ENCODE data around the gene NPAS1. TPM values are rescaled to one million over a fixed set of nuclear protein-coding genes. Genes with fewer than 3 reads are reported as not detected.
A peak's percentile ranks its signal among the peaks of the same experiment; 100 is the strongest.

The NPAS1 gene
- total and polyA plus RNA-seq, 2 of the 8 experiments (the other 6 are each of a cell fraction or from before 2014, with no cell fraction given), result 9.9 to 13.9 TPM

DNA sequence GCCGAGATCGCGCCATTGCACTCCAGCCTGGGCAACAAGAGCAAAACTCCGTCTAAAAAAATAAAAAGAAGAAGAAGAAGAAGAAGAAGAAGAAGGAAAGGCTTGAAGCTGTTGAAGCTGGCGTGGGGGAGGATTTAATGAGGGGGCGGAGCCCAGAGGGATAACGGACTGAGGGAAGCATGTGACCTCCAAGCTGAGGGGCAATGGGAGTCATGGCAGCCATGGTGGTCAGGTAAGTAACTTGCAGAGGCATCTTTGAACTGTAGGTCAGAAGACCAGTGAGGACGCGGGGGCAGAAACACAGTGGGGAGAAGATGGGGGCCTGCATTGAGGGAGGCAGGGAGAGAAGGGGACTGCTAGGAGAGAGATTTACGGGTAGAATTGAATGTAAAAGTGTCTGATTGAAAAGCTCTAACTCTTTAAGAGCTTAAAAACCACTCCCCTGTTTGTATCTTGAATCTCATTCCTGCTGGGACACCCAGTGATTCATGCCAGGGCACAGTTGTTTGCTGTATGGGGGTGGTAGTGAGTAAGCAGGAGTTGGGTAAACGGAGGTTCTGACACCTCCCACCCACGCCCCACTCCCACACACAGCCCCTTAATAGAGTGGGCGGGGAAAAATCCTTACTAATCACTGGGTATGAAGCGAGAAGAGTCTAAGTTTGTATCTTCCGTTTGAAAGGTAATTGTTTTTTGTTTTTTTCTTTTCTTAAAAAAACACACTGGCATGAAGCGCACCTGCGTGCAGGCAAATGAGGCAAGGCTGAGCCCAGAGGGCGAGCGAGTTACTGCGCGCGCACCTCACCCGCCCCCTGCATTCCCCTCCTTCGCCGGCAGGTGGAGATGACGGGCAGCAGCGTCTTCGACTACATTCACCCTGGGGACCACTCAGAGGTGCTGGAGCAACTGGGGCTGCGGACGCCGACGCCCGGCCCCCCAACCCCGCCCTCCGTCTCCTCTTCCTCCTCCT lies 15.8 kb downstream of the NPAS1 start (continued):
- no peak for TF ChIP-seq SIRT6 (IDR thresholded peaks at IDR 0.05; ENCODE audit: low read length)
- TF ChIP-seq RBBP5 (IDR thresholded peaks at IDR 0.05; ENCODE audit: borderline replicate concordance, low read depth, low read length), result 0 out of 2 replicates have a peak, but pooled peaks have one; percentile 11
- TF ChIP-seq POLR2AphosphoS5 (IDR thresholded peaks at IDR 0.05; ENCODE audit: low read depth, low read length), result peak; percentile 47; the same call in 1 of the 2 replicates
- 0 out of 2 replicates have a peak, but pooled peaks have one; percentile 56 for TF ChIP-seq JUND (IDR thresholded peaks at IDR 0.05; ENCODE audit: low read length)
- TF ChIP-seq NRF1 (IDR thresholded peaks at IDR 0.05; ENCODE audit: low read depth, low read length), result peak; percentile 39
- 0 out of 2 replicates have a peak, but pooled peaks have one; percentile 17 for TF ChIP-seq BACH1 (IDR thresholded peaks at IDR 0.05; ENCODE audit: low read length)
- TF ChIP-seq, protein P1, sequence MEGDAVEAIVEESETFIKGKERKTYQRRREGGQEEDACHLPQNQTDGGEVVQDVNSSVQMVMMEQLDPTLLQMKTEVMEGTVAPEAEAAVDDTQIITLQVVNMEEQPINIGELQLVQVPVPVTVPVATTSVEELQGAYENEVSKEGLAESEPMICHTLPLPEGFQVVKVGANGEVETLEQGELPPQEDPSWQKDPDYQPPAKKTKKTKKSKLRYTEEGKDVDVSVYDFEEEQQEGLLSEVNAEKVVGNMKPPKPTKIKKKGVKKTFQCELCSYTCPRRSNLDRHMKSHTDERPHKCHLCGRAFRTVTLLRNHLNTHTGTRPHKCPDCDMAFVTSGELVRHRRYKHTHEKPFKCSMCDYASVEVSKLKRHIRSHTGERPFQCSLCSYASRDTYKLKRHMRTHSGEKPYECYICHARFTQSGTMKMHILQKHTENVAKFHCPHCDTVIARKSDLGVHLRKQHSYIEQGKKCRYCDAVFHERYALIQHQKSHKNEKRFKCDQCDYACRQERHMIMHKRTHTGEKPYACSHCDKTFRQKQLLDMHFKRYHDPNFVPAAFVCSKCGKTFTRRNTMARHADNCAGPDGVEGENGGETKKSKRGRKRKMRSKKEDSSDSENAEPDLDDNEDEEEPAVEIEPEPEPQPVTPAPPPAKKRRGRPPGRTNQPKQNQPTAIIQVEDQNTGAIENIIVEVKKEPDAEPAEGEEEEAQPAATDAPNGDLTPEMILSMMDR (IDR thresholded peaks at IDR 0.05; ENCODE audit: control extremely low read depth in 1 of 3, insufficient read depth in 1 of 3, low read depth in 1 of 3, low read length in 3 of 3), result peak; percentile 79 to 94 (median 91)
- TF ChIP-seq, protein P2, sequence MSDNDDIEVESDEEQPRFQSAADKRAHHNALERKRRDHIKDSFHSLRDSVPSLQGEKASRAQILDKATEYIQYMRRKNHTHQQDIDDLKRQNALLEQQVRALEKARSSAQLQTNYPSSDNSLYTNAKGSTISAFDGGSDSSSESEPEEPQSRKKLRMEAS (IDR thresholded peaks at IDR 0.05), result no peak; the same call in 1 of the 2 replicates
- TF ChIP-seq, protein P3, sequence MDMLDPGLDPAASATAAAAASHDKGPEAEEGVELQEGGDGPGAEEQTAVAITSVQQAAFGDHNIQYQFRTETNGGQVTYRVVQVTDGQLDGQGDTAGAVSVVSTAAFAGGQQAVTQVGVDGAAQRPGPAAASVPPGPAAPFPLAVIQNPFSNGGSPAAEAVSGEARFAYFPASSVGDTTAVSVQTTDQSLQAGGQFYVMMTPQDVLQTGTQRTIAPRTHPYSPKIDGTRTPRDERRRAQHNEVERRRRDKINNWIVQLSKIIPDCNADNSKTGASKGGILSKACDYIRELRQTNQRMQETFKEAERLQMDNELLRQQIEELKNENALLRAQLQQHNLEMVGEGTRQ (IDR thresholded peaks at IDR 0.05; ENCODE audit: low read length), result peak; percentile 56; the same call in 1 of the 2 replicates
- no peak for TF ChIP-seq SRF (IDR thresholded peaks at IDR 0.05; ENCODE audit: low read depth, low read length)
- TF ChIP-seq SP1 (IDR thresholded peaks at IDR 0.05; ENCODE audit: low read depth, low read length), result 0 out of 2 replicates have a peak, but pooled peaks have one; percentile 27
- TF ChIP-seq, protein P4, sequence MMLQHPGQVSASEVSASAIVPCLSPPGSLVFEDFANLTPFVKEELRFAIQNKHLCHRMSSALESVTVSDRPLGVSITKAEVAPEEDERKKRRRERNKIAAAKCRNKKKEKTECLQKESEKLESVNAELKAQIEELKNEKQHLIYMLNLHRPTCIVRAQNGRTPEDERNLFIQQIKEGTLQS (IDR thresholded peaks at IDR 0.05; ENCODE audit: insufficient read depth, low read depth, low read length), result no peak
- TF ChIP-seq TCF12 (IDR thresholded peaks at IDR 0.05; ENCODE audit: low read depth, low read length), result 0 out of 2 replicates have a peak, but pooled peaks have one; percentile 13
- TF ChIP-seq CHD1 (IDR thresholded peaks at IDR 0.05; ENCODE audit: low read depth, low read length), result no peak
- peak; percentile 54; the same call in 1 of the 2 replicates for TF ChIP-seq TBP (IDR thresholded peaks at IDR 0.05; ENCODE audit: low read depth, low read length)
- TF ChIP-seq TAF1 (IDR thresholded peaks at IDR 0.05; ENCODE audit: low read depth, low read length), result 0 out of 2 replicates have a peak, but pooled peaks have one; percentile 55
- TF ChIP-seq, protein P5, sequence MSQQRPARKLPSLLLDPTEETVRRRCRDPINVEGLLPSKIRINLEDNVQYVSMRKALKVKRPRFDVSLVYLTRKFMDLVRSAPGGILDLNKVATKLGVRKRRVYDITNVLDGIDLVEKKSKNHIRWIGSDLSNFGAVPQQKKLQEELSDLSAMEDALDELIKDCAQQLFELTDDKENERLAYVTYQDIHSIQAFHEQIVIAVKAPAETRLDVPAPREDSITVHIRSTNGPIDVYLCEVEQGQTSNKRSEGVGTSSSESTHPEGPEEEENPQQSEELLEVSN (IDR thresholded peaks at IDR 0.05), result 0 out of 2 replicates have a peak, but pooled peaks have one; percentile 6
